D721Med (cell line): Measurements from ENCODE around the gene KRT13.
A peak's percentile ranks its signal among the peaks of the same experiment; 100 is the strongest.

Experiments used
- DNase-seq: peaks from one replicate; pipeline ENCODE4 v3.0.0; 2011; ENCODE audit warnings: low spot score; ENCODE audit not compliant: insufficient read length
- FAIRE-seq: peaks from 2 replicates; lab custom pipeline; 2011; peaks lifted over from hg19 to GRCh38; lab: Jason Lieb, UNC
- CTCF ChIP-seq: IDR thresholded peaks from 2 replicates; pipeline ENCODE4 v1.5.1; 2012; ENCODE audit warnings: mild to moderate bottlenecking, control low read depth; ENCODE audit not compliant: insufficient read depth; ENCODE audit errors: missing control alignments

Gene KRT13

DNA sequence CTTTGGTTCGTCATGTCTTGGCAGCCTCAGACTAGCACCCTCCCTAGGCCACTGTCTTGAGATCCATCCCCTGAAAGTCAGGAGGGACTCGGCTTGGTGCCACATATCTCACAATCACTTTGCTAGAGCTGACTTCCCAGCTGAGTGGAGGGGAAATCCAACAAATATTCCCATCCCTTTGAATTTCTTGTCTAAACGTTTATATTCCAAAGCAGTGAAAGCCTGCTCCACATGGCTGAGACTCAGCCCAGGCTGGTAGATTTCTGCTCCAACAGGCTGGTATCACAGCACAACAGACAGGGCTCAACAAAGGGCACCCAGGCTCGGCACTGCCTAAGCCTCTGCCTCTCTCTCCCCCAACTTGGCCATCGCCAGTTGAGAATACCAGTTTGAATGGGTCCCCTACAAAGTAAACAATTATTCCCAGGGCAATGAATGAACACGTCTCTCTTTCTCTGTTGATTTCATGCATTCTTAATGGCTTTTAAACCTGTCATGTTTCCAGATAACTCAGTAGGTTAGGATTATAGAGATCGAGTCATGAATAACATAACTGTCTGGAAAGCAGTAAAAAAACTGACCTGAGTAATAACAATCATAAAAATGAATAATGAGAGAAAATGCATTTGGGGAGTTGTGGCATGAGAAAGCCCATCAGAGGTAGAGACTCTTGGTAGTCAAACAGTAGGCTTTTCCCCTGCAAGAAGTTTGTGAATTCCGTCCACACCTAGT lies 1.0 kb downstream of the KRT13 start:
- no peak for TF ChIP-seq CTCF
- no peak for DNase-seq
- no peak for FAIRE-seq

DNA sequence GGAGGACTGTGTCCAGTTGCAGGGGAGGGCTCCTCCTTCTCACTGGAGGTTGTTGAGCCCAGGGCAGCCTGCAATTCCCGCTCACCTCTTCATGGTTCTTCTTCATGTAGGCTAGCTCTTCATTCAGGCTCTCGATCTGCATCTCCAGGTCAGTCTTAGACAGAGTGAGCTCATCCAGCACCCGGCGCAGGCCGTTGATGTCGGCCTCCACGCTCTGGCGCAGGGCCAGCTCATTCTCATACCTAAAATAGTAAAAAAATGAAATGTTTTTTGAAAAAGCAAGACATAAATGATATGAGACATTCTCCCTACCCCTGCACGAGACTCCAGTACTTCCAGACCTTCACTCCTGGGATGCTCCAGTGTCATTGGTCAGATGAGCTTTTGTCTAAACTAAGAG lies 2.2 kb downstream of the KRT13 start:
- FAIRE-seq: no peak

DNA sequence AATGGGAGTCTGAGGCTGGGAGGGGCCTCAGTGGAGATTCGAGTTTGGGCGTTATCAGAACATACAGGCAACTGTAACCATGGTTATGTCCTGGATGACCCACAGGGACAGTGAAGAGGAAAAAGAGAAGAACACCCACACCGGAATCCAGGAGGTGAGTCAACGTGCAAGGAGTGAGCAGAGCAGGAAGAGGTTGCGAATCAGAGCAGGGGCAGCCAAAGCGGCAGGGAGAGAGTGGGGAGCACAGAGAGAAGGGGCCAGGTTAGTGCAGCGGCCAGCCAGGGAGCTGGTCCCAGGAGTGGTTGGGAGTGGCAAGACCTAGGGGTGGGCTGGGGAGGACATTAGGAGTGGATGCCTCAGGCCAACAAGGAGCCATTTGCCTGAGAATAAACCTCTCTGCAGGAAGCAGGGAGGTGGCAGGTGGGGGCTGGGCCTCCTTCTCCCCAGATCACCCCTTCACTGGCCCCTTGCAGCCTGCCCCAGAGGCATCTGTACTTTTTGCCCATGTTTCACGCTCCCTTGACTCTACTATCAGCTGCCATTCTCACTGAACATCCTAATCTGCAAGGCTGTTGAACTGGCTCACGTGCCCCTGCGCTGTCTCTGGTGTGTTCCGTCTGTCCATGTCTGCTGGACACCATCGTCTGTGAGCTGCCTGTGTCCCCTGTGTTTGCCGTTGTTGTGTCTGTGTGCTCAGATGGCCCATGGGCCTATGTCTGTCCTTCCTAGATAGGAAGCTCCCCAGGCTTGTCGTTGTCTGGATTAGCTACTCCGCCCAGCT lies 5.1 kb downstream of the KRT13 start:
- DNase-seq: no peak
- no peak for TF ChIP-seq CTCF
- no peak for FAIRE-seq

More for the DNA sequence above, 2.2 kb downstream of the KRT13 start:
- DNase-seq: no peak
- no peak for TF ChIP-seq CTCF

DNA sequence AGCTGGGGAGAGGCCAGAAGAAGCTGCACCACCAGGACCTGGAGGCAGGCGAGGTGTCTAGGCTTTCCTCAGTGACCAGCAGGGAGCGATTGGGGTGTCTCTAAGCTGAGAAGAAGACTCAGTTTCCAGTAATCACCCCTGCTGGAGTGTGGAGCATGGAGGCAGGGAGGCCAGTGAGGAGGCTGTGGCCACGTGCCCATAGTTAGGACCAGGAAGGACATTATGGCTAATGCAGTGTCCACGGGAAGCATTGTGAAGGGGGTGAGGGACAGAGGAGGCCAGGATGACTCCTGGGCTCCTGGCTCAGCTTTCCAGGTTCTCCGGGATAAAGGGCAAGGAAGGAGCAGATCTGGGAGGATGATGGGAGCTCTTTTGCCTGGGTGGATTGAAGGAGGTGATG lies 5.7 kb downstream of the KRT13 start:
- no peak for FAIRE-seq
- no peak for DNase-seq
- no peak for TF ChIP-seq CTCF

- no peak for TF ChIP-seq CTCF
- no peak for FAIRE-seq
- DNase-seq: no peak
Measured at GRCh38 chr17:41498276-41498675, 7.1 kb downstream of the KRT13 start.

GRCh38 chr17:41496803-41497484 lies 8.5 kb downstream of the KRT13 start:
- TF ChIP-seq CTCF: peak; percentile 35
- DNase-seq (no peak), FAIRE-seq (no peak)
